ENCODE data around the gene ZNF273.

The ZNF273 gene

DNA sequence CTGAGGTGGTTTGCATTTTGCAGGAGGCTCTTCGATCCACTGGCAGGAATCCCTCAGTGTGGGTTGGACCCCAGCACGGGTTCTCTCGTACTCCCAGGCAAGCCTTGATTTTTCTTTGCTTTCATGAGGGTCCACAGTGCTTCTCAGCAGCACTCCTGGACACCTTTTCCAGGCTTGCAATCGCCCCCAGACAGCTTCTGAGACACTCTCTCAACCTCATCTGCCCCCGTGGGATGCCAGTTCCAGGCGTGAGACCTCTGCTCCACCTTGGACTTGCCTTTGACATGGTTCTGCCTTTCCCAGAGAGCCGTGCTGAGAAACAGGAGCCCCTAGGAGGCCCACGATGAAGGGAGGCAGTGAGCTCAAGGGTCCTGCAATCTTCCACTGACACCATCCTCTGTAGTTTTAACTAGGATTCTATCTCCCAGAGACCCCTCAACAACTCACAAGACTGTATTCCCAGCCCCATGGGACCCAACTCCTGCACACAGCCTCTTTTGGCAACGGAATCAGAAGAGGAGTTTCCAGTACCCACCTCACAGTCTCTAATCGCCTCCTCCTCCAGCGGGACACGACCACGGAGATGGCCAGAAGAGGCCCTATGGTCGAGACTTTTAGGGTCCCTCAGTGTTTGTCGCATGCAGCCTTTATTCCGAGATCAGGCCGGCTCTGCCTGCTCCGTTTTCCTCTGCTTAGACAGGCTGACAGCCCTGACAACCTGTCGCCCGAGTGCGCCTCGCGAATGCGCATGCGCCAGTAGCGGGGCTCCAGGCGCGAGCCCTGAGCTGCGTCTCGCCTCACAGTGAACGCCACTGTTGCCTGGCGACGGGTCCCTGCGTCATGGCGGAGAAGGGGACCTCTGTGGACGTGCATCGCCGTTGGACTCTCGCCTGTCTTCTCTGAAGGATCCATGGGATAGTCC is 26.0 kb upstream of the ZNF273 start:
- TF ChIP-seq, protein P1, sequence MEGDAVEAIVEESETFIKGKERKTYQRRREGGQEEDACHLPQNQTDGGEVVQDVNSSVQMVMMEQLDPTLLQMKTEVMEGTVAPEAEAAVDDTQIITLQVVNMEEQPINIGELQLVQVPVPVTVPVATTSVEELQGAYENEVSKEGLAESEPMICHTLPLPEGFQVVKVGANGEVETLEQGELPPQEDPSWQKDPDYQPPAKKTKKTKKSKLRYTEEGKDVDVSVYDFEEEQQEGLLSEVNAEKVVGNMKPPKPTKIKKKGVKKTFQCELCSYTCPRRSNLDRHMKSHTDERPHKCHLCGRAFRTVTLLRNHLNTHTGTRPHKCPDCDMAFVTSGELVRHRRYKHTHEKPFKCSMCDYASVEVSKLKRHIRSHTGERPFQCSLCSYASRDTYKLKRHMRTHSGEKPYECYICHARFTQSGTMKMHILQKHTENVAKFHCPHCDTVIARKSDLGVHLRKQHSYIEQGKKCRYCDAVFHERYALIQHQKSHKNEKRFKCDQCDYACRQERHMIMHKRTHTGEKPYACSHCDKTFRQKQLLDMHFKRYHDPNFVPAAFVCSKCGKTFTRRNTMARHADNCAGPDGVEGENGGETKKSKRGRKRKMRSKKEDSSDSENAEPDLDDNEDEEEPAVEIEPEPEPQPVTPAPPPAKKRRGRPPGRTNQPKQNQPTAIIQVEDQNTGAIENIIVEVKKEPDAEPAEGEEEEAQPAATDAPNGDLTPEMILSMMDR (IDR thresholded peaks at IDR 0.05; ENCODE audit: low read depth, low read length, missing control alignments), result no peak
- DNase-seq (ENCODE audit: low read depth), result peak; percentile 8

DNA sequence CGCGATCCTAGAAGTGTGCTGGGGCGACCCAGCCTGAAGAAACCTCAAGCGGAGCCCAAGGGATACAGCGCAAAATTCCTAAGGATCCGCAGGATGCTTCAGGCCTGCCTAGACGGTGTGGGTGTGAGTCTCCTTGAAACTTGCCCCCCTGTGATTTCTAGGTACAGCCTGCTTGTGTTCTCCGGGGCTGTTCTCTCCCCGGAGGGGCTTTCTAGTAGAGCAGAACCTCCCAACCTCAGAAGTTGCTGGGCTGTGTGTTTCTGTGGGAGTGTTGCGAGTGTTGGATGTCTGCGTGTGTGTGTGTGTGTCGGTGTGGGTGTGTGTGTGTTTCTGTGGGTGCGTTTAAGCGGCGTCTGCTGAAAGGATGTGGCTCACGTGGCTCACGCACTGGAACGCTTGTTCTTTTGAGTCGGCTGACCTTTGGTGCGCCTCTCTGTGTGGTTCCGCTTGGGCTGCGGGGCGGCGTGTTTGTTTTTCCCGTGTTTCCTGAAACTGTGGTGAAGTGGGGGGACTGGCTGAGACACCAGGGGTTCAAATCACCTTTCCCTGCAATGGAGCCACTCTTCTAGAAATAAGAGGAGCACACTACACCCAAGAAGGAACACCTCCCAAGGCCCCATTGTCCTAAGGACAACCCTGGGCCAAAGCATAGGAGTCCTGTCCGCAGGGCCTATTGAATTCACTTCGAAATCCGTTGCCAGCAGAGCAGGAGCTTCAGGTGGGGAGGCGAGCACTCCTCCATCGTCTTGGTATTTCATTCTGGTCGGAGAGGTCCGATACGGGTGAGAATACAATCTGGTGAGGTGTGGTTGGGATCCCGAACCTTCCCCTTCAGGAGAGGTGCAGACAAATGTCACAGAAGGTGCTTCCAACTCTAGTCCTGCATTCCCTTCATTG is 25.1 kb upstream of the ZNF273 start:
- TF ChIP-seq, protein P1 (IDR thresholded peaks at IDR 0.05; ENCODE audit: low read depth, low read length, missing control alignments), result no peak
- peak overlapping the region; percentile 9; the same call in 1 of the 2 replicates for H3K4me3 ChIP-seq (ENCODE audit: low read depth, low read length)
- no peak for DNase-seq (ENCODE audit: low read depth)

More for the DNA sequence above, 26.0 kb upstream of the ZNF273 start:
- H3K4me3 ChIP-seq (ENCODE audit: low read depth, low read length), result peak overlapping the region; percentile 9

DNA sequence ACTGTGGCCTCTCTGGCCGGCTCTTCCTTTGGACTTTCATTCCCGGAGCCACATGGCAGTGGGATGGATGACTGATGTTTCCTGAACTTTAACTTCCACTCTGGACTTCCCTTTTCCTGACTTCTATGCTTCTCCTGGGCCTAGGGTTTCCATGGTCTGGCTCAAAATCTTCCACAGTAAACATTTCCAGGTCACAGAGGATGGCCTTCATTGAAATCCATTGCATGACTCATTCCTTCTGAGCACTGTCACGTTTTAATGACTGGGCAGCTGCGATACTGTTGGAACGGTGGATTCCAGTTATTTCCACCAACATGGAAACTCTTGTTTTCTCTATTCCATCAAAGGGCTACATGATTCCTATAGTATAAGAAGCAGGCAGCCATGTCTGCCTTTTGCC is 24.4 kb upstream of the ZNF273 start:
- DNase-seq (ENCODE audit: low read depth), result no peak
- TF ChIP-seq, protein P1 (IDR thresholded peaks at IDR 0.05; ENCODE audit: low read depth, low read length, missing control alignments), result no peak
- no peak overlapping the region for H3K4me3 ChIP-seq (ENCODE audit: low read depth, low read length)

DNA sequence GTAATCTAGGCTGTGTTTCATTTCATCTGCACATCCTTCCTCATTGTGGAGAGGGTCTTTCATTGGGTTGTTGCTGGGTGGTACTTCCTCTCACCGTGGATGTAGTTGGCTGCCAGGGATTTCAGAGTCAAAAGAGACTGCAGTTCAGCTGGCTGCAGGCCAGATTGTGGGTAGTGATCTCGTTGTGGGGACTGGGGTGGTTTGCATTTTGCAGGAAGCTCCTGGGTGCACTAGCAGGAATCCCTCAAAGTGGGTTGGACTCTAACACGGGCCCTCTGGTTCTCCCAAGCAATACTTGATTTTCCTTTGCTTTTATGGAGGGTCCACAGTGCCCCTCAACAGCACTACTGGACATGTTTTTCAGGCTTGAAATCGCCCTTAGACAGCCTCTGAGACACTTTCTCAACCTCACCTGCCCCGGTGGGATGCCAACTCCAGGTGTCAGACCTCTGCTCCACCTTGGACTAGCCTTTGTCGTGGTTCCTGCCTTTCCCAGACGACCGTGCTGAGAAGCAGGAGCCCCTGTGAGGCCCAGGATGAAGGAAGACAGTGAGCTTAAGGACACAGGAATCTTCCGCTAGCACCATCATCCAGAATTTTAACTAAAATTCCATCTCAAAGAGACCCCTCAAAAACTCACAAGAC is 23.9 kb upstream of the ZNF273 start:
- no peak overlapping the region for H3K4me3 ChIP-seq (ENCODE audit: low read depth, low read length)
- TF ChIP-seq, protein P1 (IDR thresholded peaks at IDR 0.05; ENCODE audit: low read depth, low read length, missing control alignments), result no peak
- DNase-seq (ENCODE audit: low read depth), result no peak

DNA sequence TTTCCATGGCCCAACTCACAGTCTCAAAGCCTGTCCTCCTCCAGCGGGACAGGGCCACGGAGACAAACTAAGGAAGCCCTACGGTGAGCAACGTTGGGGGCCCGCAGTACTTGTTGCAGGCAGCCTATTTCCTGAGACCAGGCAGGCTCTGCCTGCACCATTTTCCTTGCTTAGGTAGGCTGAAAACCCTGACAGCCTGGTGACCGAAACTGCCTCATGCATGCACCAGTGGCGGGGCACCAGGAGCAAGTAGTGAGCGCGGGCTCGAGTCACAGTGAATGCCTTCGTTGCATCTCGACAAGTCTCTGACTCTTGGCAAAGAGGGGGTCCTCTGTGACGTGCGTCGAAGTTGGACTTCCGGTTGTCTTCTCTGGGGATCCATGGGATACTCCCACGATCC is 23.3 kb upstream of the ZNF273 start:
- DNase-seq (ENCODE audit: low read depth), result no peak
- no peak overlapping the region for H3K4me3 ChIP-seq (ENCODE audit: low read depth, low read length)
- TF ChIP-seq, protein P1 (IDR thresholded peaks at IDR 0.05; ENCODE audit: low read depth, low read length, missing control alignments), result no peak
